ENCODE measurements around the gene PARP3.

GRCh38 chr3:51985063-51985462 is 42.9 kb downstream of the PARP3 start:
- no peak for TF ChIP-seq CTCF (IDR thresholded peaks at IDR 0.05; ENCODE audit: control extremely low read depth in 1 of 3, insufficient read depth in 1 of 3, low read depth in 1 of 3, low read length in 3 of 3)
- TF ChIP-seq BRCA1 (IDR thresholded peaks at IDR 0.05; ENCODE audit: low read depth, low read length): no peak
- TF ChIP-seq POLR2AphosphoS5 (IDR thresholded peaks at IDR 0.05; ENCODE audit: low read depth, low read length): no peak
- no peak for TF ChIP-seq CHD1 (IDR thresholded peaks at IDR 0.05; ENCODE audit: low read depth, low read length)
- no peak for TF ChIP-seq RXRA (IDR thresholded peaks at IDR 0.05; ENCODE audit: insufficient read depth, low read depth, low read length)
